GM10266 (cell line): Measurements from ENCODE around the gene DTNB.

ENCODE experiments used
- DNase-seq: peaks from one replicate; pipeline ENCODE4 v3.0.0; 2012; ENCODE audit errors: extremely low spot score
- TF ChIP-seq, protein P1 (sequence below): IDR thresholded peaks from 2 replicates; pipeline ENCODE4 v1.5.1; 2012; ENCODE audit warnings: mild to moderate bottlenecking, low read depth; ENCODE audit not compliant: control insufficient read depth, insufficient read depth; ENCODE audit errors: missing control alignments

DTNB gene

DNA sequence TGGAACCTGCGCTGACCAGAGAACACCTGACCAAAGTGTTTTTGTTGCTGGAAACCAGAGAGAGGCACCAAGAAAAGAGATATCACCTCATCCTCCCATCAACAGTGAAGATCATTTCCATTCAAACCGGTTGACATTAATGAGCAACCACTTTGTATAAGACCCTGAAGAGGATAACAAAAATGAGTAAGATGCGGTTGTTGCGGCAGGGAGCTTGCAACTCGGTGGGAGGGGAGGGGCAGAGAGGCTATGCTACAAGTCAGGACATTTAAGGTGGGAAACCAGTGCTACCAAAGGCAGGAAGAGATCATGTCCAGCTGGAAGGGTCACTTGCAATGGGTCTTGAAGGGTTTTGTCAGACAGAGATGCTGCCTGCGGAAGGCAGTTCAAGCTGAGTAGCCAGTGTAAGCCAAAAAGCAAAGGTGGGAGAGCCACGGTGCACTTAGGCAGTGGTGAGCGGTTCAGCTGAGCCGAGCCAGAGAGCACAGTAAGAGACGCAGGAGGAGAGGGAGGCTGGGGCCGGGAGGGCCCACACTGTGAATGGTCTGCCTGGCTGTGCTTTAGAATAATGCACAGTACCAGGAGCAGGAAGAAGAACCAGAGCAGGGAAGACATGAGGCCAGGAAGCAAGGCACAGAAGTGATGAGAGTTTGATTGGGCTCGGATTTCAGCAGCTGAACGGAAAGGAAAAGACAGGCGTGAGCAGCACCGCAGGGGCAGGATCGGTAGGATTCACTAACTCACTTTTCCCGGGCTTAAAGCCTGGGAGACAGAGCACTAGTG is 24.4 kb upstream of the DTNB start:
- DNase-seq, result no peak
- TF ChIP-seq, protein P1, sequence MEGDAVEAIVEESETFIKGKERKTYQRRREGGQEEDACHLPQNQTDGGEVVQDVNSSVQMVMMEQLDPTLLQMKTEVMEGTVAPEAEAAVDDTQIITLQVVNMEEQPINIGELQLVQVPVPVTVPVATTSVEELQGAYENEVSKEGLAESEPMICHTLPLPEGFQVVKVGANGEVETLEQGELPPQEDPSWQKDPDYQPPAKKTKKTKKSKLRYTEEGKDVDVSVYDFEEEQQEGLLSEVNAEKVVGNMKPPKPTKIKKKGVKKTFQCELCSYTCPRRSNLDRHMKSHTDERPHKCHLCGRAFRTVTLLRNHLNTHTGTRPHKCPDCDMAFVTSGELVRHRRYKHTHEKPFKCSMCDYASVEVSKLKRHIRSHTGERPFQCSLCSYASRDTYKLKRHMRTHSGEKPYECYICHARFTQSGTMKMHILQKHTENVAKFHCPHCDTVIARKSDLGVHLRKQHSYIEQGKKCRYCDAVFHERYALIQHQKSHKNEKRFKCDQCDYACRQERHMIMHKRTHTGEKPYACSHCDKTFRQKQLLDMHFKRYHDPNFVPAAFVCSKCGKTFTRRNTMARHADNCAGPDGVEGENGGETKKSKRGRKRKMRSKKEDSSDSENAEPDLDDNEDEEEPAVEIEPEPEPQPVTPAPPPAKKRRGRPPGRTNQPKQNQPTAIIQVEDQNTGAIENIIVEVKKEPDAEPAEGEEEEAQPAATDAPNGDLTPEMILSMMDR, result no peak

DNA sequence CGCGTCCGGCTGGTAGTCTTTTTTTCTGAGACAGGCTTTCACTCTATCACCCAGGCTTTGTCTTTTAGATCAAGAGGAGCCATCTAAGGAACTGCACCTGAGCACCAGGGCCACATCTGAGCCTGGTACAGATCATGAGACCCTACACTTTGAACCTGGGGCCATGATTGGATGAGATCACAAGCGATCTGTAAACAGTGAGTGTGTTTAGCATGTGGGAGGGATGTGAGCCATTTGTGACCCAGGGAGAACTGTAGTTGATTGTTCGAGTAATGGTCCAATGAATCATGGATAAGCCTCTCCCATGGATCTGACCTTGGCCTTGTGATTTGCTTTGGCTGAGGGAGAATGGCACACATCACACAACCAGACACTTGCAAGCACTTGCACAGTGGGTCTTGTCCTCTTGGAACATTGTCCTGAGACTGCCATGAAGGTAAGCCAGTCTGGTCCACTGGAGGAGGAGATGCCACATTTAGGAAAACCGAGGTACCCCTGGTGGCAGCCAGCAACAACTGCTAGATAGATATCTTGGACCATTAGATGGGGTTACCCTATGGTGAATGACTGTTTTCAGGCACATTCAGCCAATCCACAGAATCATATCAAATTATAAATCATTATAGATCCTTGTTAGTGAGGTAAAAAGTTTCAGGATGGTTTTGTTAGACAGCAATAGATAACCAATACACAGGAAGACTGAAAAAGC is 19.5 kb upstream of the DTNB start:
- TF ChIP-seq, protein P1, result no peak
- no peak for DNase-seq

DNA sequence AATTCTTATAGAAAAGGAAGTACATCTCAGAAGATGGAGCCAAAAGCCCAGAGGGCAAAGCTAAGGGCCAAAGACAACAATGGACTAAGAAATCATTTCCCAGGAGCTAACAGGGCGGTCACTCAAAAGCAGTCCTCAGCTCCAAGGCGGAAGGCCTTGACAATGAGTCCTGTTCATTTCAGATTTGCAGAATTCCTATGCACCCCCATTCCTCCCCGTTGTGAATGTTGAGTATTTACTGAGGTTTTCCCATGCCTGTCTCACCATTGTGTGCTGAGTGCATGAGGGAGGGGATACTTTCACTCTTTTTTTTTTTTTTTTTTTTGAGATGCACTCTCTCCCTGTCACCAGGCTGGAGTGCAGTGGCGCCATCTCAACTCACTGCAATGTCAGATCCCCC is 18.8 kb upstream of the DTNB start:
- no peak for DNase-seq
- TF ChIP-seq, protein P1, result no peak

DNA sequence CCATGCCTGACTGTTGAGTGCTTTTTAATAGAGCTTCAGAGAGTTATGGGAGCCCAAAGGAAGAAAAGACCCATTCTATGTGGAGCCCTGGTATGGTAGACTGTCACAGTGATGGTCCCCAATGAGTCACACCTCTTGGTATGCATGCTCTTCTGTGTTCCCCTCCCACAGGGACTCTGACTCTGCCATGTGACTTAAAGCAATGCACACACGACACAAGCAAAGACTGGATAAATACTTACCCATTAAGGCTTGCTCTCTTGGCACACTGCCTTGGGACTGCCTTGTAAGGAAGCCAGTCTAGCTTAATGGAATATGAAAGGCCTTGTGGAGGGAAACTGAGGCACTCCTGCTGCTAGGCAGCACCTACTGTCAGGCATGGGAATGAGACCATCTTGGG is 16.7 kb upstream of the DTNB start:
- TF ChIP-seq, protein P1, result no peak
- no peak for DNase-seq

DNA sequence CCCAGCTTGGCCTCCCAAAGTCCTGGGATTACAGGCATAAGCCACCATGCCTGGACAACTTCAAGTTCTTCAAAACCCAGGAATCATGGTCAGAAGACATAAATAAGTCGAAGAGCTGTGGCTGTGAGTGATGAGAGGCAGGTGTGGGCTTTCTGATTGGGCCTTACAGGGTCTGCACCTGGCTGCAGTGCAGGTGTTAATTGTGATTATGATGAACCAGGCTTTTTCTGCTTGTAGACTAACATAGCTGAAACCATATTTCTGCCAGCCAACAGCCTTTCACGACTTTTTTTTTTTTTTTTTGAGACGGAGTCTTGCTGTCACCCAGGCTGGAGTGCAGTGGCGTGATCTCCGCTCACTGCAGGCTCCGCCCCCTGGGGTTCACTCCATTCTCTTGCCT is 14.9 kb upstream of the DTNB start:
- TF ChIP-seq, protein P1, result no peak
- DNase-seq, result no peak

DNA sequence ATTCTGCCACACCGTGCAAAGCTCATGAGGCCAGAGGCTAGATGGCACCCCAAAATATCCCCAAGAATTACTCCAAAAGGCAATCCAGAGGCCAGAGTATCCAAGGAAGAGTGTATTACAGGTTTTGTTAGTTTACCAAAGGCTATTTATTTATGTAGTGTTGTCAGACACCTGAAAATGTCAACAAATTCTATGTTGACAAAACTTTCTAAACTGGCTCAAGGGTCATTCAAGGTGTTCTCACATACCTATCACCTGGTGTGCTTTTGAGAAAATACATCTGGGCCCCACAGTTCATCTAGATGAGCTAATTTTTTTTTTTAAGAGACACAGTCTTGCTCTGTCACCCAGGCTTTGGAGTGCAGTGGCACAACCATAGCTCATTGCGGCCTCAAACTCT is 12.4 kb upstream of the DTNB start:
- TF ChIP-seq, protein P1, result no peak
- DNase-seq, result no peak
